Measurements from ENCODE around the gene GPATCH4.

Gene GPATCH4

GRCh38 chr1:156578055-156578454 lies 23.2 kb downstream of the GPATCH4 start:
- TF ChIP-seq CTCF (IDR thresholded peaks at IDR 0.05; ENCODE audit: low read depth, low read length, missing control alignments) = no peak
- DNase-seq (ENCODE audit: low read depth) = no peak
- H3K4me3 ChIP-seq (ENCODE audit: low read depth, low read length) = no peak overlapping the region

GRCh38 chr1:156577550-156577949 lies 23.7 kb downstream of the GPATCH4 start:
- H3K4me3 ChIP-seq (ENCODE audit: low read depth, low read length) = no peak overlapping the region
- TF ChIP-seq CTCF (IDR thresholded peaks at IDR 0.05; ENCODE audit: low read depth, low read length, missing control alignments) = no peak
- DNase-seq (ENCODE audit: low read depth) = no peak

- DNase-seq (ENCODE audit: low read depth) = no peak
- no peak overlapping the region for H3K4me3 ChIP-seq (ENCODE audit: low read depth, low read length)
- TF ChIP-seq CTCF (IDR thresholded peaks at IDR 0.05; ENCODE audit: low read depth, low read length, missing control alignments) = no peak
Measured at GRCh38 chr1:156574039-156574633, 27.1 kb downstream of the GPATCH4 start.

GRCh38 chr1:156572663-156573018 lies 28.6 kb downstream of the GPATCH4 start:
- TF ChIP-seq CTCF (IDR thresholded peaks at IDR 0.05; ENCODE audit: low read depth, low read length, missing control alignments) = no peak
- H3K4me3 ChIP-seq (ENCODE audit: low read depth, low read length) = peak overlapping the region; percentile 83
- DNase-seq (ENCODE audit: low read depth) = no peak

GRCh38 chr1:156571919-156572662 lies 29.2 kb downstream of the GPATCH4 start, which contains the start of gene IQGAP3:
TSS of gene IQGAP3 (minus strand) at chr1:156572565. CDS start at chr1:156572529, 36 bp downstream.
- TF ChIP-seq CTCF (IDR thresholded peaks at IDR 0.05; ENCODE audit: low read depth, low read length, missing control alignments) = no peak
- no peak for DNase-seq (ENCODE audit: low read depth)
- H3K4me3 ChIP-seq (ENCODE audit: low read depth, low read length) = peak within 1 kb of the TSS; percentile 83

GRCh38 chr1:156571261-156571852 lies 29.9 kb downstream of the GPATCH4 start:
- peak overlapping the region; percentile 83 for H3K4me3 ChIP-seq (ENCODE audit: low read depth, low read length)
- no peak for TF ChIP-seq CTCF (IDR thresholded peaks at IDR 0.05; ENCODE audit: low read depth, low read length, missing control alignments)
- DNase-seq (ENCODE audit: low read depth) = no peak
